ENCODE data around the gene SMIM5. TPM values are rescaled to one million over a fixed set of nuclear protein-coding genes. Genes with fewer than 3 reads are reported as not detected.

Gene SMIM5
- total and polyA plus RNA-seq, 2 donors (not counting 3 experiments of a cell fraction or from before 2014, with no cell fraction given) = not detected

DNA sequence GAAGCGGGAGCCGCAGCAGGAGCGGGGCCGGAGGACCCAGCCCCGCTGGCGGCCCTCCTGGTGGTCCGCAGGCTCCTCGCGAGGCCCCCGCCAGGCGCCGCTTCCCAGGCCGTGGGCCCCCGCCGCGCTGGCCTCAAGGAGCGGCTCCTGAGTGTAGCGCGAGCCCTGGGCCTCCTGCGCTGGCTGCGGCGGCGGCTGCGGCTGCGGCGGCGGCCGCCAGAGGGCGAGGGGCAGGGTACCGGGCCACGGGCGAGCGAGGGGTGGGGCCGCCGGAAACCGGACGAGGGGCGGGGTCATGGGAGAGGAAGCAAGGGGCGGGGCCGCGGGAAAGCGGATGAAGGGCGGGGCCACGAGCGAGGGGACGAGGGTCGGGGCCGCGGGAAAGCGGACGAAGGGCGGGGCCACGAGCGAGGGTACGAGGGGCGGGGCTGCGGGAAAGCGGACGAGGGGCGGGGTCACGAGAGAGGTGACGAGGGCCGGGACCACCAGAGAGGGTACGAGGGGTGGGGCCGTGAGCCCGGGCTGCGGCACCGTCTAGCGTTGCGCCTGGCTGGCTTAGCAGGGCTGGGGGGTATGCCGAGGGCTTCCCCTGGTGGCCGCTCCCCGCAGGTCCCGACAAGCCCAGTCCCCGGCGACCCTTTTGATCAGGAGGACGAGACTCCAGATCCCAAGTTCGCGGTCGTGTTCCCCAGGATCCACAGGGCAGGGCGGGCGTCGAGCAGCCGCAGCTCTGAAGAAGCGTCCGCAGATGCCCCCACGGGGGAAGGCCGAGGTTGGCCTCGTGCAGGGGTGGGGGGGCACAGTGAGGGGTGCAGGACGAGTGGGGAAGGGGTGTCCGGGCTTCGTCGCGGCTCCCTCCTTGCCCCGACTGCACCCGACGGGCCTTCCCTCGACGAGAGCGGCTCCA is 44.0 kb upstream of the SMIM5 start:
- Histone ChIP-seq H3K9me3 (replicated peaks; ENCODE audit: control insufficient read depth, insufficient read depth, low read length) (no peaks in the 10 kb centered on the region), H3K79me2 (ENCODE audit: control insufficient read depth, insufficient read depth, low read length) (no peaks in the 10 kb centered on the region), H2AFZ (ENCODE audit: low read depth, low read length) (peak overlapping the region; percentile 95), H3K4me3 (replicated peaks in 1 of 3; ENCODE audit: insufficient read depth in 1 of 3, low read depth in 1 of 3, low read length in 3 of 3) (peak overlapping the region in 2 of 3 experiments; percentile 48 to 55), H3K36me3 (ENCODE audit: control insufficient read depth in 2 of 2, extremely low read depth in 1 of 2, insufficient read depth in 2 of 2, low read length in 2 of 2) (no peaks in the 10 kb centered on the region), H3K4me1 (ENCODE audit: control insufficient read depth, extremely low read depth, insufficient read depth, low read length) (peaks cover 3% of the 10 kb centered on the region), H3K4me2 (ENCODE audit: insufficient read depth, low read length) (peak overlapping the region; percentile 54), H3K9me1 (replicated peaks; ENCODE audit: control insufficient read depth, extremely low read depth, insufficient read depth, low read length) (no peaks in the 10 kb centered on the region), H4K20me1 (replicated peaks; ENCODE audit: control insufficient read depth, extremely low read depth, insufficient read depth, low read length) (no peaks in the 10 kb centered on the region), H3K27me3 (ENCODE audit: control insufficient read depth in 2 of 2, insufficient read depth in 2 of 2, low read length in 2 of 2) (no peaks in the 10 kb centered on the region), H3K27ac (ENCODE audit: insufficient read depth, low read depth, low read length) (peak overlapping the region; percentile 68), H3K9ac (replicated peaks; ENCODE audit: extremely low read depth, insufficient read depth, low read length) (peak overlapping the region; percentile 75)
- DNase-seq (ENCODE audit: low read depth, low spot score) (peak; percentile 74), FAIRE-seq (peak; percentile 90)
- dilution Hi-C loops (cut with MboI; ENCODE audit: extremely low pct_ligation_motif_present, low sequenced_read_pairs) (no loop called here), intact Hi-C loops (cut with micrococcal nuclease) (loop anchor here (1.0 to 2.0 kb wide), 3 partner anchors 64 to 163 kb away; partner anchors contain the start of genes LLGL2 and TSEN54)
- CTCF ChIA-PET = interaction anchor here (1.1 to 4.9 kb wide), 10 partner anchors 11 to 161 kb away, joined by 3 to 29 read pairs (median 4); partner anchors contain the start of gene TSEN54
- BruUV-seq (replicated peaks) = no TSS peak
- TF ChIP-seq POLR2A (IDR thresholded peaks at IDR 0.05; ENCODE audit: low read depth, low read length) = peak; percentile 42
- TF ChIP-seq, protein P1, sequence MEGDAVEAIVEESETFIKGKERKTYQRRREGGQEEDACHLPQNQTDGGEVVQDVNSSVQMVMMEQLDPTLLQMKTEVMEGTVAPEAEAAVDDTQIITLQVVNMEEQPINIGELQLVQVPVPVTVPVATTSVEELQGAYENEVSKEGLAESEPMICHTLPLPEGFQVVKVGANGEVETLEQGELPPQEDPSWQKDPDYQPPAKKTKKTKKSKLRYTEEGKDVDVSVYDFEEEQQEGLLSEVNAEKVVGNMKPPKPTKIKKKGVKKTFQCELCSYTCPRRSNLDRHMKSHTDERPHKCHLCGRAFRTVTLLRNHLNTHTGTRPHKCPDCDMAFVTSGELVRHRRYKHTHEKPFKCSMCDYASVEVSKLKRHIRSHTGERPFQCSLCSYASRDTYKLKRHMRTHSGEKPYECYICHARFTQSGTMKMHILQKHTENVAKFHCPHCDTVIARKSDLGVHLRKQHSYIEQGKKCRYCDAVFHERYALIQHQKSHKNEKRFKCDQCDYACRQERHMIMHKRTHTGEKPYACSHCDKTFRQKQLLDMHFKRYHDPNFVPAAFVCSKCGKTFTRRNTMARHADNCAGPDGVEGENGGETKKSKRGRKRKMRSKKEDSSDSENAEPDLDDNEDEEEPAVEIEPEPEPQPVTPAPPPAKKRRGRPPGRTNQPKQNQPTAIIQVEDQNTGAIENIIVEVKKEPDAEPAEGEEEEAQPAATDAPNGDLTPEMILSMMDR (IDR thresholded peaks at IDR 0.05; ENCODE audit: extremely low read depth in 1 of 2, insufficient read depth in 1 of 2, low read depth in 1 of 2, low read length in 2 of 2) = peak; percentile 38 to 47
- no peak for TF ChIP-seq MYC (IDR thresholded peaks at IDR 0.05; ENCODE audit: low read depth, low read length)
- TF ChIP-seq FOS (IDR thresholded peaks at IDR 0.05; ENCODE audit: borderline replicate concordance, insufficient read depth, low read length) = no peak
- no peak for TF ChIP-seq JUN (IDR thresholded peaks at IDR 0.05; ENCODE audit: borderline replicate concordance, insufficient read depth, insufficient read length, low read depth)
- no peak for TF ChIP-seq GATA2 (IDR thresholded peaks at IDR 0.05; ENCODE audit: insufficient read depth, insufficient read length, low read depth, low read length)
- TF ChIP-seq EZH2 (IDR thresholded peaks at IDR 0.05; ENCODE audit: borderline replicate concordance, low read depth, low read length, severe bottlenecking) = no peak
- peak; percentile 70 for TF ChIP-seq POLR2AphosphoS5 (IDR thresholded peaks at IDR 0.05; ENCODE audit: insufficient read depth, low read depth, low read length)
- POLR2A ChIA-PET = no interaction called here
